Hematopoietic multipotent progenitor cell treated with erythropoietin and hydrocortisone succinate and interleukin-3 and kit ligand, for 15 days (in vitro differentiated cells): ENCODE data around the gene SMARCE1.
"Not testable (repeated sequence)": the region's sequence is repeated elsewhere in the genome, so short reads cannot be mapped to it uniquely, and the experiment has no call there.

Source experiments
- DNase-seq: peaks from one replicate; pipeline ENCODE4 v3.0.0-alpha.2; 2015; ENCODE audit warnings: low spot score

Gene SMARCE1

GRCh38 chr17:40610359-40610758, 37.3 kb downstream of the SMARCE1 start:
- no peak for DNase-seq

GRCh38 chr17:40608061-40608581, 39.5 kb downstream of the SMARCE1 start:
- DNase-seq: no peak

- DNase-seq: no peak
These were observed 40.0 kb downstream of the SMARCE1 start for GRCh38 chr17:40607641-40608040.

GRCh38 chr17:40606548-40607353, 40.9 kb downstream of the SMARCE1 start:
- DNase-seq: no peak

- DNase-seq: no peak
These were observed 42.3 kb downstream of the SMARCE1 start for GRCh38 chr17:40605306-40605705.

GRCh38 chr17:40604327-40605080, 43.1 kb downstream of the SMARCE1 start:
- no peak for DNase-seq

GRCh38 chr17:40602445-40603443, 44.9 kb downstream of the SMARCE1 start:
- DNase-seq: no peak

- DNase-seq: no peak
These were observed 47.1 kb downstream of the SMARCE1 start for GRCh38 chr17:40600486-40601046.

GRCh38 chr17:40599468-40599763, 48.2 kb downstream of the SMARCE1 start:
- no peak for DNase-seq

GRCh38 chr17:40598619-40599467, 48.8 kb downstream of the SMARCE1 start:
- DNase-seq: no peak

GRCh38 chr17:40598301-40598618, 49.4 kb downstream of the SMARCE1 start:
- DNase-seq: no peak

- DNase-seq: no peak
These were observed 49.9 kb downstream of the SMARCE1 start for GRCh38 chr17:40597556-40598300.

- DNase-seq: no peak
These were observed 50.5 kb downstream of the SMARCE1 start for GRCh38 chr17:40597156-40597555.

GRCh38 chr17:40596261-40596919, 51.2 kb downstream of the SMARCE1 start:
- DNase-seq: no peak

- no peak for DNase-seq
These were observed 56.9 kb downstream of the SMARCE1 start for GRCh38 chr17:40590742-40591141.

GRCh38 chr17:40588552-40588951, 59.1 kb downstream of the SMARCE1 start:
- no peak for DNase-seq

- not testable (repeated sequence) for DNase-seq
These were observed 61.4 kb downstream of the SMARCE1 start for GRCh38 chr17:40586264-40586663.

- not testable (repeated sequence) for DNase-seq
These were observed 62.7 kb downstream of the SMARCE1 start for GRCh38 chr17:40584950-40585349.

- DNase-seq: no peak
These were observed 65.2 kb downstream of the SMARCE1 start for GRCh38 chr17:40582328-40582901.
